ENCODE results near the gene SFMBT1.

Gene SFMBT1

GRCh38 chr3:53045518-53046170 lies at the start of gene SFMBT1:
Gene SFMBT1 (minus strand): TSS chr3:53046073. CDS start chr3:52969128, 76,945 bp downstream.
- peak; percentile 48 to 68 (median 57) for DNase-seq (ENCODE audit: low read depth in 3 of 3)

DNA sequence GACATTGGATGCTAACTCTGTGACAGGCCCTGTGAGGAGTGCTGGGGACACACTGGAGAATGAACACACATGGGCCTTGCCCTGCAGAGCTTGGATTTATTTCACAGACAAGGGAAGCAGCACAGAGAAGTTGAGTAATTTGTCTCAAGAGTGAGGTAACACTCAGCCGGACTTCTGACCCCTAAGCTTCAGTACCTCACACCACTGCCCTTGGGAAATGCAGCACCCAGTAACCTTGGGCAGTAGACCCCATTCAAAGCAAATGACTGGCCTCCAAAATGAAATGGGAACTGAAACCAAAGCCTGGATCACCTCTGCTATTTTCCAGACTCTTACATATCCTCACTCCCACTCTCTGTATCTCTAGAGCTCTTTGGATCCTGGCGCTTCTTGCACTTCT lies 47.1 kb upstream of the SFMBT1 start:
- no peak for DNase-seq (ENCODE audit: low read depth in 3 of 3)

DNA sequence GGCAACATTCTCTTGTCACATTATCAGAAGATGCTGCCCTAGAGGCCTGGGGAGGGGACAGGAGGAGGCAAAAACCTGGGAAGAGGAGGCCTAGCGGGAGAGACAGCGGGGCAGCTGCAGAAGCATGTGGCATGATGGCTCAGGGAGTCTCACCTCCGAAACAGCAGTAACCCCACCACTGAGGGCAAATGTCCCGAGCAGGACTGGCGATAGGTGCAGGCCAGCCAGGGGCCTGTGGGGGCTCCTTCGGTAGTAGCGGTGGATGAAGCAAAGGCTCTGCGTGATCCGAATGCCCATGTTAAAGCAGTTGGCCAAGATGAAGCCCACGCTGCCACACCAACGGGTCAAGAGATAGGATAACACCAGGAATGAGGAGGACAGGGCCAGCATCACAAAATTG lies 46.3 kb upstream of the SFMBT1 start:
- DNase-seq (ENCODE audit: low read depth in 3 of 3) = no peak

DNA sequence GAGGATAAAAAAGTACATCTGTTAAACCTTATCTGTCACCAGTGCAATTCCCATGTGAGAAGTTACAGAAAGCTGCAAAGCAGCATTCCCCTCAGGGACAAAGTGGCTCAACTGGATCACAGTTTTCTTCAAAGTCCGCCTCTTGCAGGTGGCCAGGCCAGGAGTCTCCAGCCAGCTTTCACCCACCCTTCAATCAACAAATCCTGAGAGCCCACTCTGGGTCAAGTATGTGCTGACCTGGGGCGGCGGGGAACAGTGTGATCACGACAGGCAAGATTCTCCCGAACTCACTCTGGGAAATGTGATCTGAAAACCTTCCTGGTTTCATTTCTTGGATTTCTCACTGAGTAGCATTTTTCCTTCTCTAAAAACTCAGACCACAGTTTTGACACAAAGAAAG lies 45.1 kb upstream of the SFMBT1 start:
- no peak for DNase-seq (ENCODE audit: low read depth in 3 of 3)

DNA sequence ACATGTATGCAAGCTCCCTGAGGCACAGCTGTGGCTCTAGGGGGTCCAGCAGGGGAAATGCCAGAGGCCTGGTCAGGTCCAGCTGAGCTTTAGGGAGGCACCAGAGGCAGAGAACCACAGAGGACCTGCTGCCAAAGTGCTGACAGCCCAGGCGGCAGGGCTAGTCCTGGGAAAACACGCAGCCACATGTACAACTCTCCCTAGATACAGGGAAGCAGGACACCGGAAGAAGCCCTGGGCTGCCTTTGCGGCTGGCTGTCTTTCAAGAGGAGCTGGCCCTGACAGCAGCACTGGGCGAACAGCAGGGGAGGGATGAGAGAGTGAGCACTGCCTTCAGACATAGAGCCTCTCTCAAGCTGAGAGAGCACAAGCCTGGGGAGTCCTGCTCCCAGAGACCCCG lies 43.6 kb upstream of the SFMBT1 start:
- no peak for DNase-seq (ENCODE audit: low read depth in 3 of 3)

GRCh38 chr3:53085476-53085875 lies 39.6 kb upstream of the SFMBT1 start:
- no peak for DNase-seq (ENCODE audit: low read depth in 3 of 3)

- no peak for DNase-seq (ENCODE audit: low read depth in 3 of 3)
Measured at GRCh38 chr3:53084310-53085001, 38.6 kb upstream of the SFMBT1 start.

DNA sequence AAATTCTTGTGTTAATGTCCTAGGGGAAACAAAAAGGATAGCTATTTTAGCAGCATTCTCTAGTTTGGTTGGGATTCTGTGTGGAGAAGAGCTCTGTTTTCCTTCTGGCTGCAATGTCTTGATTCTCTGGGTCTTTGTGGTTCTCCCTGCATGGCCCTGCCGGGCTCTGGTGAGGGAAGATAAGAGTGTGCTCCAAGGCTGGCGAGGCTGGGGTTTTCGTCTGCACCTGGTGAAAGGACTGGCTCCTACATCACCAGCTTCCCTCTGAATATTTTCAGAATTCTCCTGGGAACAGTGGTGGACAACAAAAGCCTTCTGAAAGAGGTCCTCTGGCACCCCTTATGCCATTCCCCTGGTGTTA lies 38.1 kb upstream of the SFMBT1 start:
- no peak for DNase-seq (ENCODE audit: low read depth in 3 of 3)

DNA sequence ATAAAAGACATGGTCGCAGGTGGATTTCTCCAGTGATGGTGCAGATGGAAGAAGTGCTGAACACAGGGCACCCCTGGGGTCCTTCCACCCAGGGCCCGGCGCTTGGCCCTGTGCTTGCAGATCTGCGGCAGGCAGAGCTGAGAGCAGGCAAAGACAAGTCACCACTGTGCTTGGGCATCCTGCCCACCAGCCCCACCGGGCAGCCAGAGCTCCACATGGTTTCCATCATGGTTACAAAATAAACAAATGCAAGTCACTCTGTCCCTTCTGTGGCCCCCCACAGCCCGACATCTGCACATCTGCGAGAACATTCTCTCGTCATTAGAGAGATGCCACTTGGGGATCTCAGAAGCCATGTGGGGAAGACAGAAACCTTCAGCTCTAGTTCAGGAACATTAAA lies 37.6 kb upstream of the SFMBT1 start:
- no peak for DNase-seq (ENCODE audit: low read depth in 3 of 3)

- no peak for DNase-seq (ENCODE audit: low read depth in 3 of 3)
Measured at GRCh38 chr3:53082736-53083135, 36.9 kb upstream of the SFMBT1 start.

DNA sequence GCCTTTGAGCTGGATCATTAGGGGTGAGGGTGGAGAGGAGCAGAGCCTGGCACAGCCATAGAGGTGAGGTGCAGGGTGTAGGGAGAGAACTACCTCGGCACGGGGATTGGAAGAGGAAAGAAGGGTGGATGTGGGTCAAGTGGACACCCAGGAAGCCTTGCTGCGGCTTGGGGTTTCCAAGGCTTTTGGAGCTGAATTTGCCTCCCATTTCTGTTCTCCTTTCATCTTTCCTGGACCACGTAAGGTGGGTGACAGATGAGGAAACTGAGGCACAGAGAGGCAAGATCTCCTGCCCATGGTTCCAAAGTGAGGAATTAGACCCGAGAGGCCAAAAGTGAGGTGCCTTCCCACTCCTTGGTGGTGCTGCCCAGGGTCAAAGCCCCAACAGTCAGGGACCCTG lies 35.4 kb upstream of the SFMBT1 start:
- DNase-seq (ENCODE audit: low read depth in 3 of 3) = no peak

DNA sequence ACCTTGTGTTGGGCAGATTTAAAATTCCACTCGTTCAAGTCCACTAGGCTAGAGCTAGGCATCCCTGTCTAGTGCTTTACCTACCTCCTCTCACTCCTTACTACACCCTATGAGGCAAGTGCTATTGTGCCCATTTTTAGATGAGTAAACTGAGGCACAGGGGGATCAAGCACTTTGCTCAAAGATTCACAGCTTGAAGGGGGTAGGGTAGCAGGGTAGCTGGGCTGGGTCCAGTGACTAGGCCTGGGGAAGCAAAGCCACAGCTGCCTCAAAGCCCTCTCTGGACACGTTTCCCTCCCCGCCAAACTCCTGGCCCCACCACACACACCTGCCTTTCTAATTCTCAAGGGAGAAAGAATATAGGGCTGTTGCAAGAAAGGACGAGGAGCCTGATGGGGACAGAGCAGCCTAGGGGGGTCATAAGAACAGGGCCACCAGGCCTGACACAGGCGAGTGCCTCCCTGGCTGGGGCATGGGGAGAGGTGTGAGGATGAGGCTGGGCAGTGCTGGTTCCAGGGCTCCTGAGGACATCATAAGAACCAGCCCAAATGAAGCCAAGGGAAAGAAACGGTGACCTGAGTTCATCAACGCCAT lies 34.8 kb upstream of the SFMBT1 start:
- DNase-seq (ENCODE audit: low read depth in 3 of 3) = no peak

DNA sequence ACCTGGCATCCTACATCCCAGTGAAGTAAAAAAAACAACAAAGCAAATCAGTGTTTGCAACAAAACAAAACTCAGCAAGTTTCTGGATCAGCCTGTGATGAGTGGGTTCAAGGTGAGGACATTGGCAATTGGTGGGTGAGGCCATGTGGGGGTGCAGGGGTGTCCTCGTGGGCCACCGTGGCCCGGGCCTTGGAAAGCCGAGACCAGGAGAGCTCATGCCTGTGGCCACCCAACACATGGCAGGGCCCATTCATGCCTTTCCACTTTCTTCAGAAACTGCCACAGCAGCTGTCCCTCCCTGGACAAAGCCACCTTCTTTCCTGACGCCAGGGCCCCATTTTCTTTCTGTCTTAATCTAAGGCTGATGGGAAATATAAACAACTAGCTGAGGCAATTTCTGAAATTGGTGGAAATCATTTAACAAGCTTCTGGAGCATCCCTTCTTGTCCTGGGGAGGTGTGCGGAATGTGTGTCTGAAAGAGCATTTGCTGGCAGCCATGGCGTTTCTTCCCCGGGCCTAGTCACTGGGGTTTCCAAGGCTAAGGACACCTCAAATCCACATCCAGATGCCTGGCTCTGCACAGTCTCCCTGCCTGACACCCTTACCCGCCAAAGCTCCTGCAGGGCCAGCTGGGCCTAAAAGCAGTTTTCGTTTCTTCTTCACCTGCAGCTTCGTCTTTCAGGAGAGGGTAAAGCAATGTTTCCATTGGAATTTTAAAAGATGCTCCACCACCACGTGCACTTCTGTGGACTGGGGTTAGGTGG lies 34.1 kb upstream of the SFMBT1 start:
- no peak for DNase-seq (ENCODE audit: low read depth in 3 of 3)

GRCh38 chr3:53079147-53079546 lies 33.3 kb upstream of the SFMBT1 start:
- no peak for DNase-seq (ENCODE audit: low read depth in 3 of 3)

GRCh38 chr3:53078656-53079055 lies 32.8 kb upstream of the SFMBT1 start:
- DNase-seq (ENCODE audit: low read depth in 3 of 3) = no peak

DNA sequence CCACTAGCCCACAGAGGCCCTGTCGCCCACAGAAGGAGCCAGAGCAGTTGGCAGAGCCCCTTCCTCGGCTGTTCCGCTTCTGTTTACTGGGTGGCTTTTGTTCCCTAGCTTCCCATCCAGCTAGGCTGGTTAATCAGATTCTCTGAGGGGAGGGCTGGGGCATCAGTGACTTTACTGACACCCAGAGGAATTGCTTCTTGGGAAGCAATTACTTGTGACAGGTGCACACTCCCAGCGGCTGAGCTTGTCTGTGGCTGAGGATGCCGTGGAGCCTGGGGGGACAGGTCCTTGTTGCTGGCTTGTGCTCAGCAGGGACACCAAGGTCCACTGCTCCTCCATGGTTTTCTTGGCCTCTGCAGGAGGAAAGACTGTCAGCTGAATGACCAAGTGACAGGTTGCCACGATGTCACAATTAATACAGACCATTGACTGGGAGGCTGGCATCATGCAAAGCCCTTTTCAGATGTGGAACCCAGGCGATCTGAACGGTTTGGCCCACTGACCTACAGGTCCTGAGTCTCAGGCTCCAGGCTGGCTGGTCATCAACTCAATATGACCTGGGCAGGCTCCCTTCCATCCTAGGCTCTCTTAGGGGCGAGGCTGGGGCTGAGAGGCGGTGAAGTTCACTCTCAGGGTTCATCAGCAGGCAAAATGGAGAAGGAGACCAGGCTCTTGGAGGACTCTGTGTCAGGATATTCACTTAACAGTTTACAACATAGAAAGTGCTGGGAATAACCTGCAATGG lies 31.8 kb upstream of the SFMBT1 start:
- DNase-seq (ENCODE audit: low read depth in 3 of 3) = no peak

DNA sequence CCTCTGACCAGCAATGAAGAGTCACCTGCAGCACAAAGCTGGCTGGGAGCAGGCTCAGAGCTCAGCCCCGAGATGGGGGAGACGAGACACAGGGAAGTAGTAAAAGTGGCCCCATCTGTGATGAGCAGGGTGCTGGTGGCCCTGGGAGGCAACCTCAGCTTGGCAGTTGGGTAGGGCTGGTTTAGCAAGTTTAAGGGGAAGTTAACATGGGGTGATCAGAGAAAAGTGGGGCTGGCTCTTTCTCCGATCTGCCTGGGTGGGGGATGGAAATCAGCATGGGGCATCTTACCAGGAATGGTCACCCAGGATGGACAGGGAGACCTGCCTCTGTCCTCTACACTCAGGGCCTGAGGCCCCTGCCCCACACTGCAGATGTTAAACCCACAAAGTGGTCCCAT lies 29.9 kb upstream of the SFMBT1 start:
- no peak for DNase-seq (ENCODE audit: low read depth in 3 of 3)

DNA sequence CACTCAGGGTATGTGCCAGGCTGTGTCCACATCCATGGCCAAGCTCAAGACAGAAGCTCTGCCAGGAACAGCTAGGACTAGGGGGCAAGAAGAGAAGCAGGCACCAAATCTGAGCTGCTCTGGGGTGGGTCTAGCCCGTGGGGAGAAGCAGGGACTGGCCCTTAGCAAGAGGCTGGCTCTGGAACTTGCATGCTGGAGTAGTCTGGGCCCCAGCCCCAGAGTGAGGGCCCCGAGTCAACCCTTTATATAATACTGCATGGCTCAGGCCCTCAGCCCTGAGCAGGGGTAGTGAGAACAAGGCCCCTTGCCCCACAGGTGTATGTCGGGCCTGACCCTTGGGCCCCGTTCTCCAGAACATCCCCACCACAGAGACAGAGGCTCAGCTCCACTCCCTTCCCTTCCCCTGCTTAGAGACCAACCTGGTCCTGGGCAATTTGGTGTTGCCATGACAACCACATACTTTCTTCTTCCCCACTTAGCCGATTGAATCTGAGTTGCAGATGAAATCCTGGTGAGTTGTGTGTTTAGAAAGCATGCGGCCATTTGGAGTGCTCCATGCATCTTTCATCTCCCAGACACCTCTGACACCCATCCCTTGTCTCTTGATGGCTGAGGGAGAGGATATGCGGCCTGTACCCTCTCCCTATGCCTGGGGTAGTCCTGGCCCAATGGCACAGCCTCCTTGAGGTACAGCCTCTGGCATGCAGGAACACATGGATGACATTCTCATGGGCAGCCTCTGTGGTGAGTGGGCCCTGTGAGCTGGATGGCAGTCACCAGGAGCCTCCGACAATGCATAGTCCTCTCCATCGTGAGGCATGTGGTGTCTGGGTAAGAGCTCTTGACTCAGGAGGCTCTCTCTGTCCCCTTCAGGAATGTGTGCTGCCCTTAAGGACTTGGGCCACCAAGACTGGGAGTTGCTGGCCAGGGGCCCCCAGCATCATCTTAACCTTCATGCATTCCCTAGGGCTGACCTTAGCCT lies 29.2 kb upstream of the SFMBT1 start:
- DNase-seq (ENCODE audit: low read depth in 3 of 3) = no peak

DNA sequence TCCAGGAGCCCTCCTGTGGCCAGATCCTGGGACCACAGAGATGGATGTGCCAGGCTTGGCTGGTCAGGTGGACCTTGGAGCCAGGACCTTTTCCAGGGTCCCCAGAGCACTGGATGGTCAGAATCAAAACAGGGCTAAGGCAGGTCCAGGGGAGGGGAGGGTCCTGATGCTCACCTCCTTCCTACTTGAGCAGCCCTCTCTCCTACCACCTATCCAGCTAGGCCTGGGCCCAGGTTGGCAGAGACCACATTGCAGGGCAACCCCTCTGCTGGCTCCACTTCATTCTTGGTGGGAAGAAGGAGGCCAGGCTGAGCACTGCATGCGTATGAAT lies 28.5 kb upstream of the SFMBT1 start:
- no peak for DNase-seq (ENCODE audit: low read depth in 3 of 3)

- DNase-seq (ENCODE audit: low read depth in 3 of 3) = no peak
Measured at GRCh38 chr3:53073553-53074365, 27.9 kb upstream of the SFMBT1 start.
